ENCODE results near the gene MFAP1.

Gene MFAP1

DNA sequence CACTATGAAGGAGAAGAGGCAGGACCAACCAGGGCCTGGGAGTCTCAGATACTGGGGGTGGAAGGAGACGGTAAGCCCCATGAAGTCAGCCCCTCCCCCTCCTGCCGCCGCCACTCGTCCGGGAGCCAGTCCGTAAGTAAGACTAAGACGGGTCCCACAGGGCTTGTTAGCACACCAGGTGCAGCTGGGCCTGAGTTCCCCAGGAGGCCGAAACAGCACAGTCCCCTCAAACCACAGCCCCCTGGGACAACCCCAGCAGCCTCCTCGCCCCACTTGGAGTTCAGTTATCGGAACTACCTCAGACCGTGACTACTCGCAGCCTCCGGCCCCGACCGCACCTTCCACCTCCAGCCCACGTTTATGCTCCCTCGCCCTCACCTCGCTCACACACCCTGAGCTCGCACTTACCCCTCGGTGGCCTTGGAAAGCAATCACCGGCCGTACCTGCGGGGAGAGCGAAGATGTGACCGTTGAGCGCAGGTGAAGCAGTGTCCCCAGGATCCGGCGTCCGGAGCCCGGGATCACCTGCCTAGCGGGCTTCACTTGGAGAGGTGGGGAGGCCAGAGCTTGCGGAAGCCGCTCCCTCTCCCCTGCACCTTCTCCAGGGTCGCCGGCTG lies 48.3 kb downstream of the MFAP1 start:
- no peak for DNase-seq (ENCODE audit: low spot score)

DNA sequence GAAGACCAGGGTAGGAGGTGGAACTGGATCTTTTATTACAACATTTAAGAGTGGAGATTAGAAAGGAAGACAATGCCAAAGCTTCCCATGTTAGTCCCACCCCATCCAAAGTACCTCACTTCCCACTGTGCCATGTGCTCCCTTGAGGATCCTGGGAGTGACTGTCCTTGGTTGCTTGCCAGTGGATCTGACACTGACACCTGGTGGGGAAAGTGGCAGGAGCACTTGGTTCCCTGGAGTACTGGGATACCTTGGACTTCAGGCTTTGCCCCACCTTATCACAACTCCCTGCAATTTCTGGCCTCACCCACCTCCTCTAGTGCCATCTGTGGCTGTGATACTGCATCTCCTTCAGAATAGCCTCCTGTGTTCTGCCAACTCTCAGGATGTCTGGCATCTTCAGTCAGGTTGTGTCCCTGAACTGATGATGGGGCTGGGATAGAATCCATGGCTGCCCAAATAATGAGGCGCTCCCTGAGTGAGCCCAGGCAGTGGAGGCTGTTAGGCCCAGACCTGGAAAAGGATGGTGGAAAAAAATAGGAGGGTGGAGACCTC lies 49.0 kb downstream of the MFAP1 start:
- DNase-seq (ENCODE audit: low spot score), result peak; percentile 43

DNA sequence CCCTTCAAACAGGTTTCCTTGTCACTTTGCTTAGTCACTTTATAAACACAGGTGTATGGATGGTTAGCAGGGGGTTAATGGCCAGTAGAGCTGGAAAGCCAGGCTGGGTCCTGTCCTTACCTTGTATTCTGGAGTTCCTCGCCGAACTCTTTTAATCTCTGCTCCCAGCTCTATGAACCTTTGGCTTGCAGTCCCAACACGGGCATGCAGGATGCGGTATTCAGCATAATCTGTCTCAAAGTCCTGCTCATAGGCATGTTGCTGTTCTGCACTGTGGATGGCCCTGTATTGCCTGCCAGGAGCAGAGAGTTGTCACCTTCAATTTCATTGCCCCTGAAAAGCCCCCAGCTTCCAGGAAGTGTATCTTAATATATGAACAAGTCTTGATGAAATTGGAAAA lies 50.4 kb downstream of the MFAP1 start:
- no peak for DNase-seq (ENCODE audit: low spot score)

GRCh38 chr15:43772624-43773023 lies 51.9 kb downstream of the MFAP1 start:
- no peak for DNase-seq (ENCODE audit: low spot score)

GRCh38 chr15:43771816-43772215 lies 52.7 kb downstream of the MFAP1 start:
- DNase-seq (ENCODE audit: low spot score), result no peak

DNA sequence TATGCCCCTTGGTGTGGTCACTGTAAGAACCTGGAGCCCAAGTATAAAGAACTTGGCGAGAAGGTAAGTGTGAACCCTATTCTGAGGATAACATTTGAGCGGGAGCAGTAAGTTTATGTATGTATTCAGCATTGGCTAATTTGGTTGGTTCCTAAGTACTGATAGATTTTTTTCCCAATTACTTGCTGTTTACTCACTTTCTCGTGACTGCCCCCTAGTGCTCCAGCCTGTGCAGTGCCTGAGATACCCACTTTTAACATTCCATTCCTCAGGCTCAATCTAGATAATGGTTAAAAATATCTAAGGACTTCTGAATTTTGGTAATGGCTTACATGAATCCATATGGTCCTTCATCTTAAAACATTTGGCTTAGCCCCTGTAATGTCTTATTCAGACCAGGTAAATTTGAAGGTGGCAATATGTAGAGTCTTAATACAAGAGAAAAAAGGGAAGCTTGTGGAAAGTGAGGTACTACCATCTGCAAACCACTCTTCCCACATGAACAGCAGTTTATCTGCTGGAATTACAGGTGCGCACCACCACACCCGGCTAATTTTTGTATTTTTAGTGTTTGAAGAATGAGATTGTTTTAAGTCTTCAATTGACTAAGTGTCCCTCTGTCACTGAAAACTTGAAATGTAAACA lies 54.8 kb downstream of the MFAP1 start:
- DNase-seq (ENCODE audit: low spot score), result peak; percentile 53

DNA sequence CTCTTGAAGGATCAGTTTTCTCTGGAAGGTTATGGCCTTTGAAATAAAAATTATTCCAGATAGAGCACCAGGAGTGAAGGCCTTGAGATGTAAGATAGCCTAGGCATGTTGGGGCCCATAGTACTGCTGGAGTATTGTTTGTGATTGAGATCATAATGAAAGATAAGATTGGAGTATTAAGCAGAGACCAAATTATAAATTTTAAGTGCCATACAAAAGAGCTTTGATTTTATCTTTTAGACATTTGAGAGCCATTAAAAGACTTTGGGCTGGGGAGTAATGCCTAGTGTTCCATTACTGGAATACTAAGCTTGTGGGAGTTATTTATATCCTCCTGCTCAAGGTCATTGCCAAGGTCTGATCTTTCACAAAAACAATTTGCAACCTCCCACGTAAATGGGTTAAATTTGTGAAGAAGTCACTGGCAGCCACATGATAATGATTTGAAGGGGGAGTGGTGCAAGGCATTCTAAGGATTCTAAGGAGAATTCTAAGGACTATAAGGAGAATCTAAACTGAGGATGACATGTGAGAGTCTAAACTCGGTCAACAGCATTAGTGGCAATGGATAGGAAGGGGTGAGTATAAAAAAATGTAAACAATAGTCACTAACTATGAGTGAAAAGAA lies 60.6 kb downstream of the MFAP1 start:
- DNase-seq (ENCODE audit: low spot score), result no peak

GRCh38 chr15:43762824-43763223 lies 61.7 kb downstream of the MFAP1 start:
- DNase-seq (ENCODE audit: low spot score), result no peak

Small RNA genes within 50 kb of the gene (small RNA-seq; reads per million reads assigned to genes)
- 0 reads per million in 2 experiments for gene MIR1282
- gene RF00019, result 0 reads per million in 2 experiments

Measured in SK-N-DZ (cell line).